HG03432 (cell line): ENCODE data around the gene MRPS33.
A peak's percentile ranks its signal among the peaks of the same experiment; 100 is the strongest.
"Not testable (repeated sequence)": the region's sequence is repeated elsewhere in the genome, so short reads cannot be mapped to it uniquely, and the experiment has no call there.

ENCODE experiments used
- ATAC-seq: cut with Tn5 transposase; IDR thresholded peaks from one replicate; pipeline ENCODE4 v1.9.1; 2021; ENCODE audit warnings: mild to moderate bottlenecking, moderate library complexity; ENCODE audit not compliant: unreplicated experiment

MRPS33 gene

GRCh38 chr7:141014524-141015395 lies at the start of gene MRPS33:
MRPS33 (minus strand) TSS chr7:141014952; CDS start chr7:141010633, 4,319 bp downstream.
- ATAC-seq = peak; percentile 99

GRCh38 chr7:141057788-141058187 lies 43.0 kb upstream of the MRPS33 start:
- no peak for ATAC-seq

GRCh38 chr7:141055146-141055545 lies 40.4 kb upstream of the MRPS33 start:
- no peak for ATAC-seq

- ATAC-seq = no peak
Measured at GRCh38 chr7:141053626-141054025, 38.9 kb upstream of the MRPS33 start.

- no peak for ATAC-seq
Measured at GRCh38 chr7:141045842-141046620, 31.3 kb upstream of the MRPS33 start.

GRCh38 chr7:141045126-141045841 lies 30.5 kb upstream of the MRPS33 start:
- ATAC-seq = no peak

- ATAC-seq = no peak
Measured at GRCh38 chr7:141043616-141044015, 28.9 kb upstream of the MRPS33 start.

GRCh38 chr7:141042222-141043193 lies 27.8 kb upstream of the MRPS33 start:
- ATAC-seq = no peak

- ATAC-seq = no peak
Measured at GRCh38 chr7:141039376-141039775, 24.6 kb upstream of the MRPS33 start.

- ATAC-seq = not testable (repeated sequence)
Measured at GRCh38 chr7:141038100-141038499, 23.3 kb upstream of the MRPS33 start.

GRCh38 chr7:141032539-141033323 lies 18.0 kb upstream of the MRPS33 start:
- ATAC-seq = not testable (repeated sequence)

- ATAC-seq = no peak
Measured at GRCh38 chr7:141028767-141029166, 14.0 kb upstream of the MRPS33 start.

GRCh38 chr7:141027043-141027442 lies 12.3 kb upstream of the MRPS33 start:
- no peak for ATAC-seq

GRCh38 chr7:141024668-141025067 lies 9.9 kb upstream of the MRPS33 start:
- ATAC-seq = no peak

- no peak for ATAC-seq
Measured at GRCh38 chr7:141023295-141023694, 8.5 kb upstream of the MRPS33 start.

- no peak for ATAC-seq
Measured at GRCh38 chr7:141017555-141017954, 2.8 kb upstream of the MRPS33 start.

GRCh38 chr7:141016349-141016748 lies 1.6 kb upstream of the MRPS33 start:
- no peak for ATAC-seq

GRCh38 chr7:141014125-141014523 lies 628 bp downstream of the MRPS33 start:
- ATAC-seq = peak; percentile 2

GRCh38 chr7:141013345-141013715 lies 1.4 kb downstream of the MRPS33 start:
- no peak for ATAC-seq
